Stimulated activated CD4-positive, alpha-beta T cell treated with anti-CD3 and anti-CD28 coated beads, Interleukin-2, amount 100 ng/mL, for 48 hours (primary cell): Measurements from ENCODE around the gene C16orf86.

Experiments used
- DNase-seq, 2 donors: peaks; one replicate each; pipeline ENCODE4 v3.0.0-alpha.2; 2020

The C16orf86 gene

DNA sequence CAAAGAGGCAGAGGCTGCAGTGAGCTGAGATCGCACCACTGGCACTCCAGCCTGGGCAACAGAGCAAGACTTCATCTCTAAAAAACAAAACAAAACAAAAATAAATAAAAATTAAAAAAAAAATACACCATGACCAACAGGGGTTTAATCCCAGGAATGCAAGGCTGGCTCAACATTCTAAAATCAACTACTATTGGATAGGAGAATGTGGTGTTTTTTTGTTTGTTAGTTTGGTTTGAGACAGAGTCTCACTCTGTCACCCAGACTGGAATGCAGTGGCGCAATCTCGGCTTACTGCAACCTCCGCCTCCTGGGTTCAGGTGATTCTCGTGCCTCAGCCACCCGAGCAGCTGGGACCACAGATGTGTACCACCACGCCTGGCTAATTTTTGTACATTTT, 32.7 kb downstream of the C16orf86 start:
- no peak for DNase-seq

- no peak for DNase-seq
Observed at GRCh38 chr16:67701420-67701819, 34.8 kb downstream of the C16orf86 start.

DNA sequence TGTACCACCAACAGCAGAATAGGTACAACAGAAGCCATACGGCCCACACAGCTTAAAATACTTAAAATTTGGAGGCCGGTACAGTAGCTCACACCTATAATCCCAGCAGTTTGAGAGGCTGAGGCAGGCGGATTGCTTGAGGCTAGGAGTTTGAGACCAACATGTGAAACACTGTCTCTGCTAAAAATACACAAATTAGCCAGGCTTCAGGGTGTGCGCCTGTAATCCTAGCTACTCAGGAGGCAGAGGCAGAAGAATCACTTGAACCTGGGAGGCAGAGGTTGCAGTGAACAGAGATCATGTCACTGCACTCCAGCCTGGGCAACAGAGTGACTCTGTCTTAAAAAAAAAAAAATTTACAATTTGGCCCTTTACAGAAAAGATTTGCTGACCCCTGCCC, 35.5 kb downstream of the C16orf86 start:
- DNase-seq: no peak

DNA sequence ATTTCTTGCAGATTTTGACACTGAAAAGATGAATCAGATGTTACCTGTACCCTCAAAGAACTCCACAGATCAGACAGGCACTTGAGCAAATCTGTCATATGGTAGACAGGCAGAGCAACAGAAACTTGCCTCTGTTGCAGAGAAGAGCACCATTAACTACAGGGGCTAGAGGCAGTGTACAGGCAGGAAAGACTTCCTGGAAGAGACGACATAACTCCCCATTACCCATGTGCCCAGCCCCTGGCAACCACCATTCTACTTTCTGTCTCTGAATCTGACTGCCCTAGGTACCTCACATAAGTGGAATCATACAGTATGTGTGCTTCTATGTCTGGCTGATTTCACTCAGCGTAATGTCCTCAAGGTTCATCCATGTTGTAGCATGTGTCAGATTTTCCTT, 37.0 kb downstream of the C16orf86 start:
- DNase-seq: no peak

DNA sequence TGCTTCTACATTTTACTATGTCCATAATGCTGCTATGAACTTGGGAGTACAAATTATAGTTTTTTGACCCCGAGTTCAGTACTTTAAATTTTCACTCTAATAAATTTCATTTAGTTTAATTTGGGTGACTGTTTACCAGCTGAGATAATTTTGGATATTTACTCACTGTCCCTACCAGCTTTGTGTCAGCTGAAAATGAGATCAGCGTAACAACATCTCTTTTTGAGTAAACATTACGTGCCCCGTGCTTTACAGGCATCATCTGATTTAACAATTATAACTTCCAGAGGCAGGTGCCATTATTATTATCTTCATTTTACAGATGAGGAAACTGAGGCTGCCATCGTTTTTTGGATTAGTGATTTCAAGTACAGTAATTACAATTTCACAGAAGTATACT, 37.5 kb downstream of the C16orf86 start:
- no peak for DNase-seq

DNA sequence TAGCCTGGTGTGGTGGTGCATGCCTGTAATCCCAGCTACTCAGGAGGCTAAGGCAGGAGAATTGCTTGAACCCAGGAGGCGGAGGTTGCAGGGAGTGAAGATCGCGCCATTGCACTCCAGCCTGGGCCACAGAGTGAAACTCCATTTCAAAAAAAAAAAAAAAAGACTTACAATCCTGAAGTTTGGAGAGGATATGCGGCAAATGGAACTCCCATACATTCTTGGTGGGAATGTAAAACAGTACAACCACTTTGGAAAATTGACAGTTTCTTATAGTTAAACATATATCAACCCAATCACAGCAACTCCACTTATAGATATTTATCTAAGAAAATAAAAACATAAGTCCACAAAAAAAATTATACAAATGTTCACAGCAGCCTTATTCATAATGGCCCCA, 40.6 kb downstream of the C16orf86 start:
- no peak for DNase-seq

GRCh38 chr16:67707790-67708189, 41.2 kb downstream of the C16orf86 start:
- no peak for DNase-seq

DNA sequence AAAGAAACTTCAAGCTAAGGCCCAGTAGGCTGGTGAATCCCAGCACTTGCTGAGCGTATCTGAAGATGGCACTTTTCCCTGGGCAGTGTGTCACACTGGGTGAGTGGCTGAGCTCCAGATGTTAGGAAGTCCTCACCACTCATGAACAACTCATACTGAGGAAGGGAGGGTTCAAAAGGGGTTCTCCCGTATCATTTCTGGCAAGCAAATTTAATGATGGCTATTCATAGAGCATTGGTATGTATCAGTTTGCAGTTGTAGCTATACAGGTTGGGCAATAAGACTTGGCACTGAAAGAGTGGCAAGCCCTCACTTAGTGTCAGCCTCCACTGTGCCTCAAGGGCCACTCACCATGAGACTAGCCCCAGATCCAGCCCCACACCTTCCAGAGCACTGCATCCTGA, 41.8 kb downstream of the C16orf86 start:
- DNase-seq: no peak

DNA sequence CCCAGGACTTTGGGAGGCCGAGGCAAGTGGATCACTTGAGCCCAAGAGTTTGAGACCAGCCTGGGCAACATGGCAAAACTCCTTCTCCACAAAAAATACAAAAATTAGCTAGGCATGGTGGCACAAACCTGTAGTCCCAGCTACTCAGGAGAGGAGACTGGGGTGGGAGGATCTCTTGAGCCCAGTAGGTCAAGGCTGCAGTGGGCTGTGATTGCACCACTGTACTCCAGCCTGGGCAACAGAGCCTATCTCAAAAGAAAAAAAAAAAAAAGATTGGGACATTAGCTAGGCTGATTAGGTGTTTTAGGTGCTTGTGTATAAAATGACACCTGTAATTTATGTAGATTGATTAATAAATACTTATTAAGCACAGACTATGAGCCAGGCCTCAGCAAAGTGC, 42.4 kb downstream of the C16orf86 start:
- no peak for DNase-seq

DNA sequence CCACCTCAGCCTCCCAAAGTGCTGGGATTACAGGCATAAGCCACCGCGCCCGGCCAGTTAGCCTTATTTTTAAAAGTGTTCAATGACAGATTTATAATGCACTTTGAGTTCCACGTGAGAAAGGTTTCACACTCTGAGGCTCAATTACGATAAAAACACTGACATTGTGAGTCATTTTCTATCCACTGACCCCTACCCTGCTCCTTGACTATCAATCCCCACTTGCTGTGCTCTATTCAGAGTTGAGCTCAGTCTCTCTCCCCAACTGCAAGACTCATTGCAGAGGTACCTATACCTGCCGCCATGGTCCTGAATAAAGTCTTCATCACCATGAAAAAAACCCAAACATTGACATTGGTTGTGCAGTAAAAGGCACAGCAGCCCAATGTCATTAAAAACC, 44.0 kb downstream of the C16orf86 start:
- DNase-seq: no peak

GRCh38 chr16:67713647-67714273, 47.1 kb downstream of the C16orf86 start:
- no peak for DNase-seq

DNA sequence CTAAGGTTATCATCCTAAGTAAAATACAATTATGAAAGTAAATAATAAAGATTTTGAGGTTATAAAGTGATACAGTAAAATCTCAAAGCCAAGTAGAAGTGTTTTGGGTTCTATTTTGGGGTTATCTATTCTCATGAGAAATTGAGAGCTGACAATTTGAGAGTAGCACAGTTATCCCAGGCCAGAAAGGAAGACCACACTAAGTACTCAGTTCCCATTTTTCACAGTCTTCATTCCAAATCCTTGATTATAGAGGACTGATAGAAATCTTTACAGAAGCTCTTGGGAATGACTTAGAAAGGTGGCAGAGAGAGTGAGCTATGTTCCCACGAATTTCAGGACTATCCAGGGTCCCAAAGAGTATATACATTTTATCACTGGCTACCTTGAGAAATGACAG, 47.9 kb downstream of the C16orf86 start:
- no peak for DNase-seq

DNA sequence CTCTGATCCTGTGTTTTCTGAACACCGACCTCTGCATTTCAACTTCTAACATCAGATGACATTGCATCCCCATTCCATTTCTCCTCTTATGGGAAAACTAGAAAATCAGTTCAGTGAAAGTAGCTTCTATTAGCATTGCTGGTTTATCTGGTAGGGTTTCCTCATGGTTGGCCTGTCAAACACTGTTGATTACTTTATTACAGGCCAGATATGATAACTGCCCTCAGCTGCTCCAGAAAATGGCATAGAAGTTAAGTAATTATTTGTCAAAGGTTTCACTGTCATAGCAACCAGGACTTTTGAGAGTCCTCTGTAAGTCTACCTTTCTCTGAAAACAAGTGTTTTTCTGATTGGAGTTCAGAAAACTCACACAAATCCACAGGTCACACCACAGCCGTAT, 49.5 kb downstream of the C16orf86 start:
- no peak for DNase-seq
